OCI-LY1 (cell line): ENCODE measurements around the gene SNX12.

ENCODE experiments used
- H2AFZ ChIP-seq: fragments of 200-600 bp; sonication (generic), shearing (Covaris generic); 2 replicates; pipeline ENCODE4 v1.6.0; 2014; ENCODE audit warnings: antibody characterized with exemption, mild to moderate bottlenecking, low read length
- H3F3A ChIP-seq: fragments of 200-600 bp; sonication (generic), shearing (Covaris generic); 2 replicates; pipeline ENCODE4 v1.6.0; 2014; ENCODE audit warnings: mild to moderate bottlenecking, antibody characterized with exemption, low read length, moderate library complexity; ENCODE audit not compliant: insufficient read depth
- H3K27ac ChIP-seq: fragments of 200-600 bp; sonication (generic); 2 replicates; pipeline ENCODE4 v1.5.1; 2014; ENCODE audit warnings: low read length, mixed run types, mild to moderate bottlenecking, low read depth; ENCODE audit not compliant: poor library complexity, severe bottlenecking
- H3K27me3 ChIP-seq: fragments of 200-600 bp; sonication (generic); 2 replicates; pipeline ENCODE4 v1.6.0; 2014; ENCODE audit warnings: antibody characterized with exemption, mild to moderate bottlenecking, low read length, moderate library complexity; ENCODE audit not compliant: insufficient read depth
- H3K36me3 ChIP-seq: fragments of 200-600 bp; sonication (generic); 2 replicates; pipeline ENCODE4 v1.6.1; 2014; ENCODE audit warnings: mild to moderate bottlenecking, antibody characterized with exemption, low read length, moderate library complexity, mixed read lengths; ENCODE audit not compliant: insufficient read depth
- H3K4me1 ChIP-seq: fragments of 200-600 bp; sonication (generic); 2 replicates; pipeline ENCODE4 v1.5.1; 2014; ENCODE audit warnings: mild to moderate bottlenecking, low read length, moderate library complexity; ENCODE audit not compliant: insufficient read depth, severe bottlenecking
- H3K4me2 ChIP-seq: fragments of 200-600 bp; sonication (generic), shearing (Covaris generic); 2 replicates; pipeline ENCODE4 v1.6.1; 2014; ENCODE audit warnings: low read length
- H3K4me3 ChIP-seq: fragments of 200-600 bp; sonication (generic); 2 replicates; pipeline ENCODE4 v1.5.1; 2014; ENCODE audit warnings: low read length, low read depth, mild to moderate bottlenecking, mixed read lengths; ENCODE audit not compliant: poor library complexity, severe bottlenecking
- H3K79me2 ChIP-seq: fragments of 200-600 bp; shearing (Covaris generic); 2 replicates; pipeline ENCODE4 v1.6.1; 2016; ENCODE audit warnings: mixed run types, low read length, mixed read lengths; ENCODE audit not compliant: insufficient read depth
- H3K9ac ChIP-seq: fragments of 200-600 bp; sonication (generic), shearing (Covaris generic); 2 replicates; pipeline ENCODE4 v1.6.1; 2014; ENCODE audit warnings: mild to moderate bottlenecking, low read length, mixed read lengths
- H3K9me2 ChIP-seq: fragments of 200-600 bp; sonication (generic), shearing (Covaris generic); 2 replicates; pipeline ENCODE4 v1.6.1; 2014; ENCODE audit warnings: low read depth, mild to moderate bottlenecking, low read length, mixed read lengths
- H3K9me3 ChIP-seq: fragments of 200-600 bp; shearing (Covaris generic); 2 replicates; pipeline ENCODE4 v1.6.1; 2014; ENCODE audit warnings: low read length, mixed read lengths
- H4K20me1 ChIP-seq: fragments of 200-600 bp; sonication (generic), shearing (Covaris generic); 2 replicates; pipeline ENCODE4 v1.6.0; 2016; ENCODE audit warnings: mild to moderate bottlenecking, low read length; ENCODE audit not compliant: insufficient read depth
- CTCF ChIP-seq: fragments of 200-600 bp; sonication (generic), shearing (Covaris generic); IDR thresholded peaks from 2 replicates; pipeline ENCODE4 v1.5.1; 2017; ENCODE audit warnings: mild to moderate bottlenecking, antibody characterized with exemption, low read length, moderate library complexity, mixed read lengths
- EZH2 ChIP-seq: fragments of 200-600 bp; sonication (generic), shearing (Covaris generic); IDR thresholded peaks from 2 replicates; pipeline ENCODE4 v1.8.0; 2017; ENCODE audit warnings: borderline replicate concordance, mixed run types, mild to moderate bottlenecking, antibody characterized with exemption, low read length, moderate library complexity, mixed read lengths

Gene SNX12

GRCh38 chrX:71103110-71103983 lies 35.2 kb upstream of the SNX12 start:
- peaks cover 6% of the 10 kb centered on the region for H3K36me3 ChIP-seq
- H3K9me2 ChIP-seq = no peaks in the 10 kb centered on the region
- no peak for TF ChIP-seq EZH2
- TF ChIP-seq CTCF = no peak
- H4K20me1 ChIP-seq = no peaks in the 10 kb centered on the region
- H2AFZ ChIP-seq = no peak overlapping the region
- no peaks in the 10 kb centered on the region for H3K9me3 ChIP-seq
- H3K4me3 ChIP-seq = no peak overlapping the region
- no peak overlapping the region for H3K27ac ChIP-seq
- peak overlapping the region; percentile 16; the same call in 1 of the 2 replicates for H3K4me2 ChIP-seq
- H3K79me2 ChIP-seq = no peaks in the 10 kb centered on the region
- H3K9ac ChIP-seq = no peak overlapping the region; the same call in 1 of the 2 replicates
- peaks cover 19% of the 10 kb centered on the region for H3K4me1 ChIP-seq
- no peaks in the 10 kb centered on the region for H3K27me3 ChIP-seq
- H3F3A ChIP-seq = no peaks in the 10 kb centered on the region

DNA sequence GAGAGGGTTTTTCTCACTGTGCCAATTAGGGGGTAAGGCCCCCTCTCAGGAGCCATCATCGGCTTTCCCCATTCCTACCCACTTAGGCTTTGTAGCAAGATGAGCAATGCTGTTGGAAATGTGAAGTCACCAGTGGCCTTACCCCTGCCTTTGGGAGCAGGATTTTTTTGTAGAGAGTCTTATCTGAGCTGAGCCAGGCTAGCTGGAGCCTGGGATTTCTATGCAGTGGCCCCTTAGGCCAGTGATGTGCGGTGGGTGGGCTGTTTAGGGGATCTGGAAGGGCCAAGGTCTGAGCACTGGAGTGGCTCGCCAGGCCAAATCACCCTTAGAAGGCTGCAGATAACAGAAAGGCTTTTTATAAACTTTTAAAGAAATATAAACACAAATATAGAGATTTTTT lies 34.2 kb upstream of the SNX12 start:
- no peaks in the 10 kb centered on the region for H3K79me2 ChIP-seq
- H3K9ac ChIP-seq = no peak overlapping the region
- no peaks in the 10 kb centered on the region for H3F3A ChIP-seq
- no peaks in the 10 kb centered on the region for H4K20me1 ChIP-seq
- no peak overlapping the region for H3K27ac ChIP-seq
- peaks cover 19% of the 10 kb centered on the region for H3K4me1 ChIP-seq
- no peaks in the 10 kb centered on the region for H3K9me3 ChIP-seq
- no peaks in the 10 kb centered on the region; the same call in 1 of the 2 replicates for H3K36me3 ChIP-seq
- no peak overlapping the region for H2AFZ ChIP-seq
- TF ChIP-seq CTCF (no peak), EZH2 (no peak)
- no peaks in the 10 kb centered on the region for H3K27me3 ChIP-seq
- no peaks in the 10 kb centered on the region for H3K9me2 ChIP-seq
- no peak overlapping the region for H3K4me3 ChIP-seq
- H3K4me2 ChIP-seq = no peak overlapping the region

- Histone ChIP-seq H4K20me1 (no peaks in the 10 kb centered on the region), H3K79me2 (no peaks in the 10 kb centered on the region), H3F3A (no peaks in the 10 kb centered on the region), H3K4me1 (peaks cover 28% of the 10 kb centered on the region), H3K27me3 (no peaks in the 10 kb centered on the region), H3K36me3 (no peaks in the 10 kb centered on the region; the same call in 1 of the 2 replicates), H3K9me2 (no peaks in the 10 kb centered on the region), H3K4me2 (no peak overlapping the region), H3K9ac (no peak overlapping the region), H3K9me3 (no peaks in the 10 kb centered on the region), H3K27ac (no peak overlapping the region), H3K4me3 (no peak overlapping the region), H2AFZ (no peak overlapping the region)
- TF ChIP-seq EZH2 = no peak
- no peak for TF ChIP-seq CTCF
Observed at GRCh38 chrX:71100581-71101505, 32.7 kb upstream of the SNX12 start.
